ENCODE measurements around the gene PAWR.
A peak's percentile ranks its signal among the peaks of the same experiment; 100 is the strongest.

PAWR gene

GRCh38 chr12:79559591-79559990 lies 131.2 kb downstream of the PAWR start:
- in situ Hi-C loops (cut with MboI; ENCODE audit: low pct_unique_long_range_greater_than_20kb, low sequenced_read_pairs, unreplicated experiment) = no loop called here
- DNase-seq (ENCODE audit: low spot score) = no peak
- no peak for TF ChIP-seq CTCF (IDR thresholded peaks at IDR 0.05; ENCODE audit: extremely low read depth, insufficient read depth, missing control alignments)

GRCh38 chr12:79558924-79559469 lies 131.8 kb downstream of the PAWR start:
- no peak for TF ChIP-seq CTCF (IDR thresholded peaks at IDR 0.05; ENCODE audit: extremely low read depth, insufficient read depth, missing control alignments)
- in situ Hi-C loops (cut with MboI; ENCODE audit: low pct_unique_long_range_greater_than_20kb, low sequenced_read_pairs, unreplicated experiment) = no loop called here
- no peak for DNase-seq (ENCODE audit: low spot score)

GRCh38 chr12:79557690-79558315 lies 133.0 kb downstream of the PAWR start:
- DNase-seq (ENCODE audit: low spot score) = no peak
- in situ Hi-C loops (cut with MboI; ENCODE audit: low pct_unique_long_range_greater_than_20kb, low sequenced_read_pairs, unreplicated experiment) = no loop called here

GRCh38 chr12:79555028-79555925 lies 135.5 kb downstream of the PAWR start:
- DNase-seq (ENCODE audit: low spot score) = peak; percentile 47
- peak; percentile 58 for TF ChIP-seq CTCF (IDR thresholded peaks at IDR 0.05; ENCODE audit: extremely low read depth, insufficient read depth, missing control alignments)
- in situ Hi-C loops (cut with MboI; ENCODE audit: low pct_unique_long_range_greater_than_20kb, low sequenced_read_pairs, unreplicated experiment) = no loop called here

More at GRCh38 chr12:79557690-79558315, 133.0 kb downstream of the PAWR start:
- no peak for TF ChIP-seq CTCF (IDR thresholded peaks at IDR 0.05; ENCODE audit: extremely low read depth, insufficient read depth, missing control alignments)

GRCh38 chr12:79553863-79554574 lies 136.7 kb downstream of the PAWR start:
- no peak for TF ChIP-seq CTCF (IDR thresholded peaks at IDR 0.05; ENCODE audit: extremely low read depth, insufficient read depth, missing control alignments)
- DNase-seq (ENCODE audit: low spot score) = no peak
- in situ Hi-C loops (cut with MboI; ENCODE audit: low pct_unique_long_range_greater_than_20kb, low sequenced_read_pairs, unreplicated experiment) = loop anchor here (5.0 kb wide), 1 partner anchor 183 kb away; no protein-coding TSS in a partner anchor

GRCh38 chr12:79552192-79552591 lies 138.6 kb downstream of the PAWR start:
- no peak for DNase-seq (ENCODE audit: low spot score)
- in situ Hi-C loops (cut with MboI; ENCODE audit: low pct_unique_long_range_greater_than_20kb, low sequenced_read_pairs, unreplicated experiment) = loop anchor here (5.0 kb wide), 1 partner anchor 185 kb away; no protein-coding TSS in a partner anchor
- no peak for TF ChIP-seq CTCF (IDR thresholded peaks at IDR 0.05; ENCODE audit: extremely low read depth, insufficient read depth, missing control alignments)
